ENCODE results near the gene SLC25A2.

- TF ChIP-seq, protein P1, sequence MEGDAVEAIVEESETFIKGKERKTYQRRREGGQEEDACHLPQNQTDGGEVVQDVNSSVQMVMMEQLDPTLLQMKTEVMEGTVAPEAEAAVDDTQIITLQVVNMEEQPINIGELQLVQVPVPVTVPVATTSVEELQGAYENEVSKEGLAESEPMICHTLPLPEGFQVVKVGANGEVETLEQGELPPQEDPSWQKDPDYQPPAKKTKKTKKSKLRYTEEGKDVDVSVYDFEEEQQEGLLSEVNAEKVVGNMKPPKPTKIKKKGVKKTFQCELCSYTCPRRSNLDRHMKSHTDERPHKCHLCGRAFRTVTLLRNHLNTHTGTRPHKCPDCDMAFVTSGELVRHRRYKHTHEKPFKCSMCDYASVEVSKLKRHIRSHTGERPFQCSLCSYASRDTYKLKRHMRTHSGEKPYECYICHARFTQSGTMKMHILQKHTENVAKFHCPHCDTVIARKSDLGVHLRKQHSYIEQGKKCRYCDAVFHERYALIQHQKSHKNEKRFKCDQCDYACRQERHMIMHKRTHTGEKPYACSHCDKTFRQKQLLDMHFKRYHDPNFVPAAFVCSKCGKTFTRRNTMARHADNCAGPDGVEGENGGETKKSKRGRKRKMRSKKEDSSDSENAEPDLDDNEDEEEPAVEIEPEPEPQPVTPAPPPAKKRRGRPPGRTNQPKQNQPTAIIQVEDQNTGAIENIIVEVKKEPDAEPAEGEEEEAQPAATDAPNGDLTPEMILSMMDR (conservative IDR thresholded peaks at IDR 0.05; ENCODE audit: low read depth in 2 of 2) = peak; percentile 63 to 70
- TF ChIP-seq POLR2AphosphoS5 (IDR thresholded peaks at IDR 0.05; ENCODE audit: low read depth) = no peak
Measured at GRCh38 chr5:141338538-141339306, 34.9 kb upstream of the SLC25A2 start, which contains the start of gene PCDHGA2.
